IMR-90 (cell line): ENCODE measurements around the gene ADM. TPM values are rescaled to one million over a fixed set of nuclear protein-coding genes. Genes with fewer than 3 reads are reported as not detected.

ENCODE experiments used
- ATAC-seq: fragments of 200-7000 bp; cut with Tn5 transposase; 2 replicates; pipeline ENCODE4 v1.9.1; 2020; ENCODE audit warnings: low read depth, mild to moderate bottlenecking, moderate library complexity
- BruUV-seq: library from RNA; stranded (reverse); fragments of 400-500 nt; replicated peaks from 2 replicates; lab custom pipeline; 2021; lab: Mats Ljungman, UMichigan
- CTCF ChIA-PET: fragments of 300-600 bp; formaldehyde crosslinking; extraction: SDS; loops from one replicate; lab custom pipeline; 2021; ENCODE audit warnings: antibody characterized with exemption; lab: Yijun Ruan, JAX
- POLR2A ChIA-PET: fragments of 300-600 bp; sonication (Branson Sonifier 250); formaldehyde crosslinking; loops from one replicate; lab custom pipeline; 2022; ENCODE audit warnings: antibody characterized with exemption; ENCODE audit not compliant: unreplicated experiment; lab: Charles Lee
- DNase-seq: peaks from one replicate; pipeline ENCODE4 v3.0.0; 2013
- H2AFZ ChIP-seq: replicated peaks from 2 replicates; pipeline ENCODE3; 2013; ENCODE audit warnings: low read length, mild to moderate bottlenecking; ENCODE audit not compliant: poor library complexity
- H2AK5ac ChIP-seq: 2 replicates; pipeline ENCODE4 v1.6.1; 2013; ENCODE audit warnings: low read depth, low read length, inconsistent platforms
- H2AK9ac ChIP-seq: replicated peaks from 2 replicates; pipeline ENCODE3; 2013; ENCODE audit warnings: mild to moderate bottlenecking, low read depth, low read length, moderate library complexity; ENCODE audit not compliant: poor library complexity
- H2BK120ac ChIP-seq: 2 replicates; pipeline ENCODE4 v1.6.1; 2013; ENCODE audit warnings: low read depth, low read length, inconsistent platforms
- H2BK15ac ChIP-seq: 3 replicates; pipeline ENCODE4 v1.6.1; 2013; ENCODE audit warnings: low read depth, low read length, inconsistent platforms
- H2BK20ac ChIP-seq: 2 replicates; pipeline ENCODE4 v1.6.1; 2013; ENCODE audit warnings: low read depth, mild to moderate bottlenecking, inconsistent platforms, low read length, moderate library complexity
- H2BK5ac ChIP-seq: 2 replicates; pipeline ENCODE4 v1.6.1; 2013; ENCODE audit warnings: mild to moderate bottlenecking, low read depth, low read length, inconsistent platforms; ENCODE audit not compliant: poor library complexity, severe bottlenecking
- H3K14ac ChIP-seq: replicated peaks from 2 replicates; pipeline ENCODE4 v1.6.1; 2013; ENCODE audit warnings: low read depth, low read length, inconsistent platforms
- H3K18ac ChIP-seq: 2 replicates; pipeline ENCODE4 v1.6.1; 2013; ENCODE audit warnings: low read depth, low read length, control low read depth
- H3K23ac ChIP-seq: 2 replicates; pipeline ENCODE4 v1.6.1; 2013; ENCODE audit warnings: low read depth, low read length, inconsistent platforms
- H3K27ac ChIP-seq: 2 replicates; pipeline ENCODE4 v1.5.1; 2013; ENCODE audit warnings: mild to moderate bottlenecking, control low read depth, low read length; ENCODE audit not compliant: insufficient read depth
- H3K27me3 ChIP-seq: 2 replicates; pipeline ENCODE4 v1.6.1; 2013; ENCODE audit warnings: low read length; ENCODE audit not compliant: control insufficient read depth, insufficient read depth
- H3K36me3 ChIP-seq: 2 replicates; pipeline ENCODE4 v1.6.1; 2013; ENCODE audit warnings: low read length, mixed read lengths; ENCODE audit not compliant: control insufficient read depth, insufficient read depth
- H3K4ac ChIP-seq: 2 replicates; pipeline ENCODE4 v1.6.1; 2013; ENCODE audit warnings: low read depth, low read length, inconsistent platforms
- H3K4me1 ChIP-seq: 2 replicates; pipeline ENCODE4 v1.6.1; 2013; ENCODE audit warnings: low read length, mixed read lengths; ENCODE audit not compliant: control insufficient read depth, insufficient read depth
- H3K4me2 ChIP-seq: 2 replicates; pipeline ENCODE4 v1.6.1; 2013; ENCODE audit warnings: low read depth, mild to moderate bottlenecking, control low read depth, low read length, moderate library complexity
- H3K4me3 ChIP-seq: 2 replicates; pipeline ENCODE4 v1.5.1; 2013; ENCODE audit warnings: low read depth, mild to moderate bottlenecking, control low read depth, low read length, moderate library complexity; ENCODE audit not compliant: insufficient read depth
- H3K56ac ChIP-seq: 2 replicates; pipeline ENCODE4 v1.6.1; 2013; ENCODE audit warnings: low read length, inconsistent platforms; ENCODE audit not compliant: insufficient read depth; ENCODE audit errors: extremely low read depth
- H3K79me1 ChIP-seq, 2 experiments: 2 replicates each; pipeline ENCODE4 v1.6.1; 2013; ENCODE audit warnings: low read length in 2 of 2, inconsistent platforms in 1 of 2, low read depth in 1 of 2
- H3K9ac ChIP-seq: 2 replicates; pipeline ENCODE4 v1.6.1; 2013; ENCODE audit warnings: low read depth, low read length, control low read depth
- H3K9me1 ChIP-seq: 2 replicates; pipeline ENCODE4 v1.6.1; 2013; ENCODE audit warnings: low read length, inconsistent platforms; ENCODE audit not compliant: insufficient read depth
- H3K9me3 ChIP-seq: 2 replicates; pipeline ENCODE4 v1.6.1; 2013; ENCODE audit warnings: low read length; ENCODE audit not compliant: control insufficient read depth, insufficient read depth
- H4K20me1 ChIP-seq: 2 replicates; pipeline ENCODE4 v1.6.1; 2013; ENCODE audit warnings: low read length, inconsistent platforms; ENCODE audit not compliant: insufficient read depth
- H4K5ac ChIP-seq: 2 replicates; pipeline ENCODE4 v1.6.1; 2013; ENCODE audit warnings: mild to moderate bottlenecking, low read depth, low read length, control low read depth
- H4K8ac ChIP-seq, 2 experiments: 2 replicates each; pipeline ENCODE4 v1.6.1; 2013; ENCODE audit warnings: low read depth in 2 of 2, low read length in 2 of 2, control low read depth in 1 of 2, inconsistent platforms in 1 of 2
- H4K91ac ChIP-seq: 2 replicates; pipeline ENCODE4 v1.6.1; 2013; ENCODE audit warnings: low read depth, low read length, inconsistent platforms; ENCODE audit not compliant: insufficient read depth
- CEBPB ChIP-seq: IDR thresholded peaks from 2 replicates; pipeline ENCODE4 v1.6.1; 2012; ENCODE audit warnings: low read depth, low read length, improper control_type of control experiment
- CHD1 ChIP-seq: IDR thresholded peaks from 2 replicates; pipeline ENCODE4 v1.6.1; 2012; ENCODE audit warnings: low read depth, low read length, improper control_type of control experiment
- CTCF ChIP-seq: conservative IDR thresholded peaks from 2 replicates; pipeline ENCODE4 v1.5.1; 2012; ENCODE audit warnings: mild to moderate bottlenecking, low read depth, low read length, improper control_type of control experiment
- FOS ChIP-seq: fragments of 150-350 bp; IDR thresholded peaks from 2 replicates; pipeline ENCODE4 v1.6.1; 2016; ENCODE audit warnings: low read depth, low read length
- MXI1 ChIP-seq: IDR thresholded peaks from 2 replicates; pipeline ENCODE4 v1.6.1; 2012; ENCODE audit warnings: low read depth, mild to moderate bottlenecking, low read length, moderate library complexity, borderline replicate concordance
- NFE2L2 ChIP-seq: fragments of 150-350 bp; IDR thresholded peaks from 2 replicates; pipeline ENCODE4 v1.6.1; 2016; ENCODE audit warnings: low read depth, mild to moderate bottlenecking, low read length
- WGBS, 2 experiments: methylation state at CpG; one replicate each; pipeline versions ENCODE4 v1.1.5 to v1.1.7; 2013; ENCODE audit warnings: missing lambda C conversion rate in 2 of 2; ENCODE audit not compliant: insufficient read length in 1 of 2; ENCODE audit errors: extremely low coverage in 2 of 2; 5-methylcytosine and 5-hydroxymethylcytosine counted together
- dilution Hi-C: fragments of 300-500 bp; cut with HindIII; formaldehyde crosslinking; loops from one replicate; pipeline ENCODE4 v1.14.3; 2018; ENCODE audit warnings: low sequenced_read_pairs; ENCODE audit not compliant: unreplicated experiment
- in situ Hi-C: fragments of 300-500 bp; cut with MboI; formaldehyde crosslinking; loops from 3 replicates; pipeline ENCODE4 v1.14.3; 2019; ENCODE audit warnings: low sequenced_read_pairs, inconsistent platforms, mixed read lengths
- intact Hi-C: fragments of 100-400 bp; cut with micrococcal nuclease; formaldehyde crosslinking; loops from 2 replicates; pipeline ENCODE4 v1.10.0; 2022
- polyA plus RNA-seq, 3 experiments: library from polyadenylated mRNA; depleted of rRNA; stranded (reverse); fragments of >200 nt; gene quantifications; 2 replicates each; pipeline ENCODE4 v1.2.3, GENCODE V29; 2012; ENCODE audit warnings: low replicate concordance in 1 of 3
- total RNA-seq: library from RNA; depleted of rRNA; stranded (reverse); fragments of >200 nt; gene quantifications from 2 replicates; pipeline ENCODE4 v1.2.3, GENCODE V29; 2012
- TF ChIP-seq, protein P1 (sequence below): fragments of 150-350 bp; IDR thresholded peaks from 2 replicates; pipeline ENCODE4 v1.6.1; 2016; ENCODE audit warnings: low read depth, mild to moderate bottlenecking, low read length, moderate library complexity, borderline replicate concordance

Gene ADM
- total and polyA plus RNA-seq, 2 of the 4 experiments (the other 2 are of a cell fraction): 357 to 559 TPM

- Histone ChIP-seq H2BK120ac (peak overlapping the region; percentile 98), H3K4me1 (peaks cover 9% of the 10 kb centered on the region), H4K5ac (peak overlapping the region; percentile 96), H4K8ac (peak overlapping the region; percentile 70 to 98), H3K27ac (peak overlapping the region; percentile 100), H3K14ac (peak overlapping the region; percentile 100), H3K9me1 (no peaks in the 10 kb centered on the region), H2BK5ac (peak overlapping the region; percentile 99), H2AK9ac (peak overlapping the region; percentile 99), H4K91ac (peak overlapping the region; percentile 100), H2AK5ac (peak overlapping the region; percentile 93), H3K4ac (peak overlapping the region; percentile 100), H3K18ac (peak overlapping the region; percentile 95), H3K4me3 (peak overlapping the region; percentile 64), H2AFZ (peak overlapping the region; percentile 90), H3K9me3 (no peaks in the 10 kb centered on the region), H3K36me3 (peaks cover 26% of the 10 kb centered on the region), H2BK20ac (peak overlapping the region; percentile 98), H3K79me1 (peaks cover 7 to 56% of the 10 kb centered on the region in 2 experiments), H3K27me3 (no peaks in the 10 kb centered on the region), H3K4me2 (peak overlapping the region; percentile 97), H3K23ac (peak overlapping the region; percentile 100), H3K9ac (peak overlapping the region; percentile 99), H2BK15ac (peak overlapping the region; percentile 95; the same call in 2 of the 3 replicates), H4K20me1 (peaks cover 24% of the 10 kb centered on the region), H3K56ac (peak overlapping the region; percentile 99)
- no TSS peak for BruUV-seq
- TF ChIP-seq MXI1 (no peak), CTCF (no peak), CHD1 (no peak), CEBPB (no peak), FOS (no peak), NFE2L2 (no peak)
- TF ChIP-seq, protein P1, sequence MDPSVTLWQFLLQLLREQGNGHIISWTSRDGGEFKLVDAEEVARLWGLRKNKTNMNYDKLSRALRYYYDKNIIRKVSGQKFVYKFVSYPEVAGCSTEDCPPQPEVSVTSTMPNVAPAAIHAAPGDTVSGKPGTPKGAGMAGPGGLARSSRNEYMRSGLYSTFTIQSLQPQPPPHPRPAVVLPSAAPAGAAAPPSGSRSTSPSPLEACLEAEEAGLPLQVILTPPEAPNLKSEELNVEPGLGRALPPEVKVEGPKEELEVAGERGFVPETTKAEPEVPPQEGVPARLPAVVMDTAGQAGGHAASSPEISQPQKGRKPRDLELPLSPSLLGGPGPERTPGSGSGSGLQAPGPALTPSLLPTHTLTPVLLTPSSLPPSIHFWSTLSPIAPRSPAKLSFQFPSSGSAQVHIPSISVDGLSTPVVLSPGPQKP: no peak
- intact Hi-C loops (loop anchor here (5.0 to 10.0 kb wide), 3 partner anchors 188 to 690 kb away; no protein-coding TSS in a partner anchor), dilution Hi-C loops (no loop called here), in situ Hi-C loops (loop anchor here (5.0 to 25.0 kb wide), 3 partner anchors 95 to 690 kb away; no protein-coding TSS in a partner anchor)
- no peak for DNase-seq
- 0% methylated on average over 1 of the region's 10 CpGs; no CpG with 5 or more reads in 1 of the 2 experiments for WGBS, 2 experiments
- POLR2A ChIA-PET: interaction anchor here (1.0 to 2.4 kb wide), 3 partner anchors 398 to 543 kb away, joined by 3 to 11 read pairs (median 6); no protein-coding TSS in a partner anchor
- CTCF ChIA-PET: interaction anchor here (1.0 to 2.0 kb wide), 4 partner anchors 22 to 121 kb away, joined by 3 to 5 read pairs (median 4); no protein-coding TSS in a partner anchor
- ATAC-seq: no peak; the same call in 1 of the 2 replicates
Measured at GRCh38 chr11:10302359-10302743, 2.5 kb upstream of the ADM start.
